ENCODE measurements around the gene CAMK2N1. TPM values are rescaled to one million over a fixed set of nuclear protein-coding genes. Genes with fewer than 3 reads are reported as not detected.

CAMK2N1 gene
- total and polyA plus RNA-seq, 2 of the 8 experiments (the other 6 are each of a cell fraction or from before 2014, with no cell fraction given), result 2.3 to 5.6 TPM

DNA sequence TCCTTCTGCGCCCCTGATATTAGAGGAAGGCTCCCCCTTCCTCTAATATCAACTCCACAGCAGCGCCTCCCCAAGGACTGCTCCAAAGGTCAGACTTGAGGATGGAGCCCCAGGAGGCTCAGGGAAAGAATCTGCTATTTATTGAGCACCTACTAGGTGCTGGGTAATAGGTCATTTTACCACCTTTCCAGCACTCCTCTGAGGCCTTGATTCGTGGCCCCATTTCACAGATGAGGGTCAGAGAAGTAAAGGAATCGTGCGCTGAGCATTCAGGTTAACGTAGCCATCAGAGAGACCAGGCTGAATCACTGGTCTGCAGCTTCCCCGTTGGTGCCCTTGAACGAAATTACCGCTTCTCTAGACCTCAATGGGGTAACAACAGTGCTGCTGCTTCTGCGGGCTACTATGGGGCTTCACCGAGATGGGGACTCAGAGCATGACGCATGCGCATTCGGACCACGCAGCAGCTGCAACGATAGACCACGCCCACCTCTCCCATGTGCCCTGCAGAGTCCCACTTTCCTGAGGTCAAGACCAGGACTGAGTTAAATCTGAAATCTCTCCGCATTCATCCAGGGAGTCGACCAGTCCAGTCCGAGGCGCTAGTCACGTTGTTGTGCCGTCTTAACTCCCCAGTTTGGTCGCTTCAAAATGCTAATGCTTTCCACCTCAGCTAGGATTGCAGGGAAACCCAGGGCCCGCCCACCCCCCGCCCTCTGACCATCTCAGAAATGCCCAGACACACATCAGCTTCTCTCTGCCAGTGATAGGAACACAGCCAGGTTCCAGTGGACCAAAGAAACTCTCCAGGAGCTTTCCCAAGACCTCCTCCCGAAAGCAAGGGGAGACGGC is 12.9 kb downstream of the CAMK2N1 start (continued):
- TF ChIP-seq, protein P1, sequence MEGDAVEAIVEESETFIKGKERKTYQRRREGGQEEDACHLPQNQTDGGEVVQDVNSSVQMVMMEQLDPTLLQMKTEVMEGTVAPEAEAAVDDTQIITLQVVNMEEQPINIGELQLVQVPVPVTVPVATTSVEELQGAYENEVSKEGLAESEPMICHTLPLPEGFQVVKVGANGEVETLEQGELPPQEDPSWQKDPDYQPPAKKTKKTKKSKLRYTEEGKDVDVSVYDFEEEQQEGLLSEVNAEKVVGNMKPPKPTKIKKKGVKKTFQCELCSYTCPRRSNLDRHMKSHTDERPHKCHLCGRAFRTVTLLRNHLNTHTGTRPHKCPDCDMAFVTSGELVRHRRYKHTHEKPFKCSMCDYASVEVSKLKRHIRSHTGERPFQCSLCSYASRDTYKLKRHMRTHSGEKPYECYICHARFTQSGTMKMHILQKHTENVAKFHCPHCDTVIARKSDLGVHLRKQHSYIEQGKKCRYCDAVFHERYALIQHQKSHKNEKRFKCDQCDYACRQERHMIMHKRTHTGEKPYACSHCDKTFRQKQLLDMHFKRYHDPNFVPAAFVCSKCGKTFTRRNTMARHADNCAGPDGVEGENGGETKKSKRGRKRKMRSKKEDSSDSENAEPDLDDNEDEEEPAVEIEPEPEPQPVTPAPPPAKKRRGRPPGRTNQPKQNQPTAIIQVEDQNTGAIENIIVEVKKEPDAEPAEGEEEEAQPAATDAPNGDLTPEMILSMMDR (IDR thresholded peaks at IDR 0.05; ENCODE audit: control extremely low read depth in 1 of 3, insufficient read depth in 1 of 3, low read depth in 1 of 3, low read length in 3 of 3), result no peak
- TF ChIP-seq TAF1 (IDR thresholded peaks at IDR 0.05; ENCODE audit: low read depth, low read length) (peak; percentile 46; the same call in 1 of the 2 replicates), HDAC2 (IDR thresholded peaks at IDR 0.05; ENCODE audit: borderline replicate concordance in 1 of 2, low read depth in 2 of 2, low read length in 2 of 2) (0 out of 4 replicates have a peak, but pooled peaks of 1 of the 2 experiments have one; percentile 43), KDM1A (IDR thresholded peaks at IDR 0.05; ENCODE audit: borderline replicate concordance, low read length) (peak; percentile 90), RNF2 (IDR thresholded peaks at IDR 0.05; ENCODE audit: borderline replicate concordance, low read depth, low read length, missing control alignments, poor library complexity, severe bottlenecking) (no peak), BCL11A (IDR thresholded peaks at IDR 0.05; ENCODE audit: low read depth in 2 of 2, low read length in 2 of 2) (no peak), KDM4A (IDR thresholded peaks at IDR 0.05; ENCODE audit: low read depth, low read length, severe bottlenecking) (peak; percentile 53), SAP30 (IDR thresholded peaks at IDR 0.05; ENCODE audit: insufficient read depth, insufficient replicate concordance, low read length) (no peak)
- TF ChIP-seq, protein P2, sequence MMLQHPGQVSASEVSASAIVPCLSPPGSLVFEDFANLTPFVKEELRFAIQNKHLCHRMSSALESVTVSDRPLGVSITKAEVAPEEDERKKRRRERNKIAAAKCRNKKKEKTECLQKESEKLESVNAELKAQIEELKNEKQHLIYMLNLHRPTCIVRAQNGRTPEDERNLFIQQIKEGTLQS (IDR thresholded peaks at IDR 0.05; ENCODE audit: insufficient read depth, low read depth, low read length), result no peak
- TF ChIP-seq, protein P3, sequence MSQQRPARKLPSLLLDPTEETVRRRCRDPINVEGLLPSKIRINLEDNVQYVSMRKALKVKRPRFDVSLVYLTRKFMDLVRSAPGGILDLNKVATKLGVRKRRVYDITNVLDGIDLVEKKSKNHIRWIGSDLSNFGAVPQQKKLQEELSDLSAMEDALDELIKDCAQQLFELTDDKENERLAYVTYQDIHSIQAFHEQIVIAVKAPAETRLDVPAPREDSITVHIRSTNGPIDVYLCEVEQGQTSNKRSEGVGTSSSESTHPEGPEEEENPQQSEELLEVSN (IDR thresholded peaks at IDR 0.05), result peak; percentile 47; the same call in 1 of the 2 replicates

Data from H1 (cell line).